PC-9 (cell line): Measurements from ENCODE around the gene UNC119B. TPM values are rescaled to one million over a fixed set of nuclear protein-coding genes. Genes with fewer than 3 reads are reported as not detected.

ENCODE experiments used
- BruUV-seq: library from RNA; stranded (reverse); fragments of 400-500 nt; replicated peaks from 2 replicates; lab custom pipeline; 2021; lab: Mats Ljungman, UMichigan
- CTCF ChIA-PET: fragments of 300-600 bp; sonication (Branson Sonifier 250); formaldehyde crosslinking; loops from one replicate; lab custom pipeline; 2022; ENCODE audit warnings: antibody characterized with exemption; lab: Charles Lee
- POLR2A ChIA-PET: fragments of 300-600 bp; sonication (Branson Sonifier 250); formaldehyde crosslinking; loops from one replicate; lab custom pipeline; 2022; ENCODE audit warnings: antibody characterized with exemption; ENCODE audit not compliant: unreplicated experiment; lab: Charles Lee
- DNase-seq, 2 experiments: peaks; one replicate each; pipeline versions ENCODE4 v3.0.0 to v3.0.0-alpha.2; 2015 to 2022; ENCODE audit warnings: mixed read lengths in 1 of 2
- H2AFZ ChIP-seq: fragments of 200-600 bp; sonication (generic); 2 replicates; pipeline ENCODE4 v1.8.1; 2017; ENCODE audit warnings: antibody characterized with exemption
- H3F3A ChIP-seq: fragments of 200-600 bp; sonication (generic); 2 replicates; pipeline ENCODE4 v1.8.1; 2017; ENCODE audit warnings: antibody characterized with exemption, mild to moderate bottlenecking, low read depth; ENCODE audit not compliant: insufficient read depth
- H3K27ac ChIP-seq: fragments of 200-600 bp; sonication (generic); 2 replicates; pipeline ENCODE4 v1.6.1; 2016; ENCODE audit warnings: mixed run types
- H3K27me3 ChIP-seq: fragments of 200-600 bp; sonication (generic); 2 replicates; pipeline ENCODE4 v1.6.1; 2016; ENCODE audit warnings: low read depth, mixed run types; ENCODE audit not compliant: insufficient read depth
- H3K36me3 ChIP-seq: fragments of 200-600 bp; sonication (generic); 2 replicates; pipeline ENCODE4 v1.6.1; 2016; ENCODE audit warnings: low read depth, mixed run types
- H3K4me1 ChIP-seq: fragments of 200-600 bp; sonication (generic); replicated peaks from 2 replicates; pipeline ENCODE4 v1.6.1; 2016; ENCODE audit warnings: mixed run types; ENCODE audit not compliant: insufficient read depth
- H3K4me2 ChIP-seq: fragments of 200-600 bp; sonication (generic); 2 replicates; pipeline ENCODE4 v1.6.1; 2017; ENCODE audit warnings: mixed run types
- H3K4me3 ChIP-seq: fragments of 200-600 bp; sonication (generic); 2 replicates; pipeline ENCODE4 v1.6.1; 2016; ENCODE audit warnings: mixed run types
- H3K79me2 ChIP-seq: fragments of 200-600 bp; sonication (generic); 2 replicates; pipeline ENCODE4 v1.6.1; 2017; ENCODE audit warnings: low read depth, mixed run types
- H3K9me2 ChIP-seq: fragments of 200-600 bp; sonication (generic); 2 replicates; pipeline ENCODE4 v1.8.1; 2017; ENCODE audit warnings: mild to moderate bottlenecking; ENCODE audit not compliant: insufficient read depth
- H3K9me3 ChIP-seq: fragments of 200-600 bp; sonication (generic); 2 replicates; pipeline ENCODE4 v1.8.1; 2016; ENCODE audit warnings: low read depth; ENCODE audit not compliant: insufficient read depth
- H4K20me1 ChIP-seq: fragments of 200-600 bp; sonication (generic); 2 replicates; pipeline ENCODE4 v1.8.1; 2017; ENCODE audit not compliant: insufficient read depth
- CTCF ChIP-seq: fragments of 200-600 bp; sonication (generic); conservative IDR thresholded peaks from 2 replicates; pipeline ENCODE4 v1.6.1; 2017; ENCODE audit warnings: mixed run types, antibody characterized with exemption, mild to moderate bottlenecking, moderate library complexity
- EZH2 ChIP-seq: fragments of 200-600 bp; sonication (generic); IDR thresholded peaks from 2 replicates; pipeline ENCODE4 v1.8.0; 2017; ENCODE audit warnings: antibody characterized with exemption, low read depth
- intact Hi-C: fragments of 100-400 bp; cut with micrococcal nuclease; formaldehyde crosslinking; loops from one replicate; pipeline ENCODE4 v1.10.0; 2022; ENCODE audit not compliant: unreplicated experiment
- total RNA-seq: library from RNA; stranded (reverse); gene quantifications from 2 replicates; pipeline ENCODE4 v1.2.3, GENCODE V29; 2021

Gene UNC119B
- total RNA-seq, 1 experiment from 2014 or later = 25.9 TPM

GRCh38 chr12:120663741-120664140 is 46.5 kb upstream of the UNC119B start:
- no peak overlapping the region for H2AFZ ChIP-seq
- no peak overlapping the region for H3K27ac ChIP-seq
- CTCF ChIA-PET = no interaction called here
- no peaks in the 10 kb centered on the region for H3K4me1 ChIP-seq
- TF ChIP-seq CTCF (no peak), EZH2 (no peak)
- H3K4me2 ChIP-seq = no peak overlapping the region
- H3K79me2 ChIP-seq = no peaks in the 10 kb centered on the region
- no peak for DNase-seq
- H3K9me3 ChIP-seq = no peaks in the 10 kb centered on the region
- H3K27me3 ChIP-seq = peaks cover 16% of the 10 kb centered on the region
- no TSS peak for BruUV-seq
- no peaks in the 10 kb centered on the region for H3K9me2 ChIP-seq
- POLR2A ChIA-PET = no interaction called here
- intact Hi-C loops = no loop called here
- H3F3A ChIP-seq = no peaks in the 10 kb centered on the region
- no peak overlapping the region for H3K4me3 ChIP-seq
- H4K20me1 ChIP-seq = no peaks in the 10 kb centered on the region
- H3K36me3 ChIP-seq = no peaks in the 10 kb centered on the region

DNA sequence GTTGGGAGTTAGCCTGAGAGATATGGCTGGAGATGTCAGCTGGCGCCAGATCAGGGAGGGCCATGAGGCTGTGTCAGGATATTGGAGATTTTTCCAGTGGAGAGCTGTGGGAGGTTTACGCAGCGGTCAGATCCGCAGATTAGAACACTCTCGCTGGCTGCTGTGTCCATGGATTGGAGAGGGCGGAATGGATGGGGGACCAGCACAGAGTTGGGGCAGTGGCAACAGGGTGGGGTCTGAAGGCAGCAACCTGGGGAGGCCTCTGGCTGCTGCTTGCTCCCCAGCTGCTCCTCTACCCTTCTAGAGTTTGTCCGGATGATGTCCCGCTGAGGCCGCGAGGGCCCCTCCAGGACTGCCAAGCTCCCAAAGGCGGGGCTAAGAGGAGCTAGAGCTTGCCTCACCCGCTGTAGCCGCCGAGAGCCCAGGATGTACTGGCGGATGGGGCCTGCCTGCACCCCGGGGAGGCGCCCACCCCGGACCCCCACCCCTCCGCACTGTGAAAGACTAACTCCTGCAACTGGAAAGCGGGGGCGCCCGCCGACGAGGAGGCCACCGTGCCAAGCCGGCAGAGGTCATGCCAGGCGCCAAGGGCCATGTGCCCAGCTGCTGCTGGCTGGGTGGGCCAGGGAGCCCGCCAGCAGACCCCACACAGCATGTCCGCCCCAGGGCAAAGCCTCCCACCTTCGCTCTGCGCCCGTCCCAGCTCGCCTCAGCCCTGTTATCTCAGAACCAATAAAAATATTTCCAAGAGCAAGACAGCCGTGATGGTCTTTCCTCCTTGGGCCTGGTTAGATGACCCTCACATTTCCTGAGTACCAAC is 43.5 kb upstream of the UNC119B start:
- Histone ChIP-seq H3K4me1 (no peaks in the 10 kb centered on the region), H4K20me1 (no peaks in the 10 kb centered on the region), H3K27ac (no peak overlapping the region), H3K9me3 (no peaks in the 10 kb centered on the region), H3K4me2 (no peak overlapping the region), H3K27me3 (peaks cover under 1% of the 10 kb centered on the region; the same call in 1 of the 2 replicates), H3K36me3 (no peaks in the 10 kb centered on the region), H3K9me2 (no peaks in the 10 kb centered on the region), H2AFZ (no peak overlapping the region), H3K79me2 (no peaks in the 10 kb centered on the region), H3F3A (no peaks in the 10 kb centered on the region), H3K4me3 (no peak overlapping the region)
- no peak for TF ChIP-seq CTCF
- TF ChIP-seq EZH2 = no peak
- ChIA-PET POLR2A (no interaction called here), CTCF (no interaction called here)
- no TSS peak for BruUV-seq
- intact Hi-C loops = no loop called here
- no peak for DNase-seq

DNA sequence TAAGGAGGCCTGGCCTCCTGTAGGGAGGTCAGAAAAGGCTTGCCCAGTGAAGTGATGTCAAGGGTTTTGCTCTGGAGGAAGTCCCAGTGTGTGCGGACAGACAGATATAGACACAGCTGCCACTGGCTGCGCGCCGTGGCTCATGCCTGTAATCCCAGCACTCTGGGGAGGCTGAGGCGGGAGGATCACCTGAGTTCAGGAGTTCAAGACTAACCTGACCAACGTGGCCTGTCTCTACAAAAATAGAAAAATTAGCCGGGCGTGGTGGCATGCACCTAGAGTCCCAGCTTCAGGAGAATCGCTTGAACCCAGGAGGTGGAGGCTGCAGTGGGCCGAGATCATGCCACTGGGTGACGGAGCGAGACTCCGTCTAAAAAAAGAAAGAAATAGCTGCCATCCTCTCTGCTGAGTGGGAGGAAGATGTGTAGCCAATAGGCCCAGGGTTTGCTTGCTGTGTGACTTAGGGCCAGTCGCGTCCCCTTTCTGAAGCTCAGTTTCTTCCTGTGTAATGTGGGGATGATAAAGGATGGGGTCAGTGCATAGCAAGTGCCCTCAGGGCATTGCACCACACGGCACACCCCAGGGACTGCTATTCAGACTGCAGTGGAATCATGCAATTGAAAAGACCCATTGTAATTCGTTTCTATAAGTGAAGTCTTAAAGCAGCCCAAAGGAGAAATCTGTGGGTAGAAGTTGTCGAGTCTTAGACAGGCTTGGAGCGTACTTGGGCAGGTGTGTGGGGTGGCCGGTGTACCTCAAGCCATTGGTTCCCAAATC is 42.0 kb upstream of the UNC119B start:
- Histone ChIP-seq H3K9me3 (no peaks in the 10 kb centered on the region), H3K4me3 (no peak overlapping the region), H2AFZ (no peak overlapping the region), H3F3A (no peaks in the 10 kb centered on the region), H3K27me3 (no peaks in the 10 kb centered on the region), H3K27ac (no peak overlapping the region), H4K20me1 (no peaks in the 10 kb centered on the region), H3K9me2 (no peaks in the 10 kb centered on the region), H3K36me3 (no peaks in the 10 kb centered on the region), H3K4me2 (no peak overlapping the region), H3K4me1 (no peaks in the 10 kb centered on the region), H3K79me2 (no peaks in the 10 kb centered on the region)
- no TSS peak for BruUV-seq
- intact Hi-C loops = no loop called here
- ChIA-PET CTCF (interaction anchor here (0.6 to 1.0 kb wide), 2 partner anchors 19 to 65 kb away, joined by 3 to 4 read pairs; no protein-coding TSS in a partner anchor), POLR2A (no interaction called here)
- TF ChIP-seq CTCF = no peak
- no peak for TF ChIP-seq EZH2
- DNase-seq = no peak
